HEK293 (cell line): ENCODE data around the gene RRBP1.

Experiments used
- FEZF1 ChIP-seq: fragments of 450-650 bp; formaldehyde crosslinking; IDR thresholded peaks from 2 replicates; pipeline ENCODE4 v1.5.1; 2016; ENCODE audit warnings: missing biosample characterization, missing genetic modification characterization
- RBAK ChIP-seq: fragments of 450-650 bp; formaldehyde crosslinking; IDR thresholded peaks from 2 replicates; pipeline ENCODE4 v1.5.1; 2016; ENCODE audit warnings: missing biosample characterization, missing genetic modification characterization
- SETDB1 ChIP-seq: IDR thresholded peaks from one replicate; pipeline ENCODE4 v1.6.1; 2017; ENCODE audit warnings: mild to moderate bottlenecking, low read length, moderate library complexity, mixed read lengths; ENCODE audit not compliant: insufficient read length
- ZNF184 ChIP-seq: fragments of 450-650 bp; IDR thresholded peaks from 2 replicates; pipeline ENCODE4 v1.5.1; 2018; ENCODE audit warnings: missing biosample characterization, mild to moderate bottlenecking, missing genetic modification characterization
- ZNF324 ChIP-seq: fragments of 450-650 bp; formaldehyde crosslinking; IDR thresholded peaks from 2 replicates; pipeline ENCODE4 v1.5.1; 2016; ENCODE audit warnings: missing biosample characterization, missing genetic modification characterization
- ZNF404 ChIP-seq: fragments of 450-650 bp; formaldehyde crosslinking; IDR thresholded peaks from 2 replicates; pipeline ENCODE4 v1.5.1; 2017; ENCODE audit warnings: missing biosample characterization, missing genetic modification characterization
- ZNF585B ChIP-seq: fragments of 450-650 bp; formaldehyde crosslinking; IDR thresholded peaks from 2 replicates; pipeline ENCODE4 v1.5.1; 2016; ENCODE audit warnings: missing biosample characterization, missing genetic modification characterization
- ZNF707 ChIP-seq: fragments of 450-650 bp; formaldehyde crosslinking; IDR thresholded peaks from 2 replicates; pipeline ENCODE4 v1.5.1; 2016; ENCODE audit warnings: missing biosample characterization, missing genetic modification characterization
- TF ChIP-seq, protein P1 (sequence below): fragments of 450-650 bp; formaldehyde crosslinking; IDR thresholded peaks from 2 replicates; pipeline ENCODE4 v1.5.1; 2016; ENCODE audit warnings: missing biosample characterization, missing genetic modification characterization
- TF ChIP-seq, protein P2 (sequence below): fragments of 450-650 bp; formaldehyde crosslinking; IDR thresholded peaks from 2 replicates; pipeline ENCODE4 v1.5.1; 2016; ENCODE audit warnings: missing biosample characterization, missing genetic modification characterization
- TF ChIP-seq, protein P3 (sequence below): fragments of 450-650 bp; formaldehyde crosslinking; IDR thresholded peaks from 2 replicates; pipeline ENCODE4 v1.5.1; 2016; ENCODE audit warnings: missing biosample characterization, missing genetic modification characterization
- TF ChIP-seq, protein P4 (sequence below): fragments of 450-650 bp; formaldehyde crosslinking; conservative IDR thresholded peaks from 2 replicates; pipeline ENCODE4 v1.5.1; 2016; ENCODE audit warnings: low read depth, missing biosample characterization, missing genetic modification characterization
- TF ChIP-seq, protein P5 (sequence below): fragments of 450-650 bp; formaldehyde crosslinking; IDR thresholded peaks from 2 replicates; pipeline ENCODE4 v1.5.1; 2016; ENCODE audit warnings: missing biosample characterization, missing genetic modification characterization, low read depth
- TF ChIP-seq, protein P6 (sequence below): fragments of 450-650 bp; formaldehyde crosslinking; IDR thresholded peaks from 2 replicates; pipeline ENCODE4 v1.5.1; 2017; ENCODE audit warnings: missing biosample characterization, mild to moderate bottlenecking, missing genetic modification characterization, moderate library complexity

DNA sequence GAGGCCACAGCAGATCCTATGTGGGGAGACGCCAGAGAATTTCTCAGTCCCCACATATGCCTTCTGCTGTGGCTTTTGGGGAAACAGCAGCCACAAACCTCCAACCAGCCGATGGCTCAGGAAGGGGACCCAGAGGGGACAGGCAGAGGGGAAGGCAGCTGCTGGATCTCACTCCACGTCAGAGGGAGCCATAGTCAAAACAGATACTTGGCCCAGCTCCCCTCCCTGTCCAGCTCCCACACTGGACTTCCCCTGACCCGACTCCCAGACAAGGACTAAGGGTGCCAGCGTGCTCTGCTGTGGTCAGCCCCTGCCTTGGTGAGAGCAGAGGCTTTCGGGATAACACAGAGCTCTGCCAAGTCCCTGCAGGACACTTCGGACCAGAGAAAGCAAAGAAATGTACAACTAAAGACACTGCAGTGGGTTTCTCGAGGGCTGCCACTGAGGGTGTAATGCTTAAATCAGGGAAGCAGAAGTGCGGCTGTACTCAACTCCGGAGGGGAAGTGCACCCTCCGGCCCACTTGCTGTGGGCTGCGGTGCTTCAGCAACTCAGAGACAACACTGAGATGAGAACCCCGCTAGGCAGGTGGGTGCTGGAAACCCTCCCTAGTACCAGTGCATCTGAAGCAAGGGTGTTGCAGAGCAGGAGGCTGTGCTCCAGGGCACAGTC lies 47.2 kb downstream of the RRBP1 start:
- TF ChIP-seq, protein P1, sequence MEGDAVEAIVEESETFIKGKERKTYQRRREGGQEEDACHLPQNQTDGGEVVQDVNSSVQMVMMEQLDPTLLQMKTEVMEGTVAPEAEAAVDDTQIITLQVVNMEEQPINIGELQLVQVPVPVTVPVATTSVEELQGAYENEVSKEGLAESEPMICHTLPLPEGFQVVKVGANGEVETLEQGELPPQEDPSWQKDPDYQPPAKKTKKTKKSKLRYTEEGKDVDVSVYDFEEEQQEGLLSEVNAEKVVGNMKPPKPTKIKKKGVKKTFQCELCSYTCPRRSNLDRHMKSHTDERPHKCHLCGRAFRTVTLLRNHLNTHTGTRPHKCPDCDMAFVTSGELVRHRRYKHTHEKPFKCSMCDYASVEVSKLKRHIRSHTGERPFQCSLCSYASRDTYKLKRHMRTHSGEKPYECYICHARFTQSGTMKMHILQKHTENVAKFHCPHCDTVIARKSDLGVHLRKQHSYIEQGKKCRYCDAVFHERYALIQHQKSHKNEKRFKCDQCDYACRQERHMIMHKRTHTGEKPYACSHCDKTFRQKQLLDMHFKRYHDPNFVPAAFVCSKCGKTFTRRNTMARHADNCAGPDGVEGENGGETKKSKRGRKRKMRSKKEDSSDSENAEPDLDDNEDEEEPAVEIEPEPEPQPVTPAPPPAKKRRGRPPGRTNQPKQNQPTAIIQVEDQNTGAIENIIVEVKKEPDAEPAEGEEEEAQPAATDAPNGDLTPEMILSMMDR = no peak
- TF ChIP-seq, protein P2, sequence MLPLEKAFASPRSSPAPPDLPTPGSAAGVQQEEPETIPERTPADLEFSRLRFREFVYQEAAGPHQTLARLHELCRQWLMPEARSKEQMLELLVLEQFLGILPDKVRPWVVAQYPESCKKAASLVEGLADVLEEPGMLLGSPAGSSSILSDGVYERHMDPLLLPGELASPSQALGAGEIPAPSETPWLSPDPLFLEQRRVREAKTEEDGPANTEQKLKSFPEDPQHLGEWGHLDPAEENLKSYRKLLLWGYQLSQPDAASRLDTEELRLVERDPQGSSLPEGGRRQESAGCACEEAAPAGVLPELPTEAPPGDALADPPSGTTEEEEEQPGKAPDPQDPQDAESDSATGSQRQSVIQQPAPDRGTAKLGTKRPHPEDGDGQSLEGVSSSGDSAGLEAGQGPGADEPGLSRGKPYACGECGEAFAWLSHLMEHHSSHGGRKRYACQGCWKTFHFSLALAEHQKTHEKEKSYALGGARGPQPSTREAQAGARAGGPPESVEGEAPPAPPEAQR (tag by site-specific recombination) = no peak
- TF ChIP-seq, protein P3, sequence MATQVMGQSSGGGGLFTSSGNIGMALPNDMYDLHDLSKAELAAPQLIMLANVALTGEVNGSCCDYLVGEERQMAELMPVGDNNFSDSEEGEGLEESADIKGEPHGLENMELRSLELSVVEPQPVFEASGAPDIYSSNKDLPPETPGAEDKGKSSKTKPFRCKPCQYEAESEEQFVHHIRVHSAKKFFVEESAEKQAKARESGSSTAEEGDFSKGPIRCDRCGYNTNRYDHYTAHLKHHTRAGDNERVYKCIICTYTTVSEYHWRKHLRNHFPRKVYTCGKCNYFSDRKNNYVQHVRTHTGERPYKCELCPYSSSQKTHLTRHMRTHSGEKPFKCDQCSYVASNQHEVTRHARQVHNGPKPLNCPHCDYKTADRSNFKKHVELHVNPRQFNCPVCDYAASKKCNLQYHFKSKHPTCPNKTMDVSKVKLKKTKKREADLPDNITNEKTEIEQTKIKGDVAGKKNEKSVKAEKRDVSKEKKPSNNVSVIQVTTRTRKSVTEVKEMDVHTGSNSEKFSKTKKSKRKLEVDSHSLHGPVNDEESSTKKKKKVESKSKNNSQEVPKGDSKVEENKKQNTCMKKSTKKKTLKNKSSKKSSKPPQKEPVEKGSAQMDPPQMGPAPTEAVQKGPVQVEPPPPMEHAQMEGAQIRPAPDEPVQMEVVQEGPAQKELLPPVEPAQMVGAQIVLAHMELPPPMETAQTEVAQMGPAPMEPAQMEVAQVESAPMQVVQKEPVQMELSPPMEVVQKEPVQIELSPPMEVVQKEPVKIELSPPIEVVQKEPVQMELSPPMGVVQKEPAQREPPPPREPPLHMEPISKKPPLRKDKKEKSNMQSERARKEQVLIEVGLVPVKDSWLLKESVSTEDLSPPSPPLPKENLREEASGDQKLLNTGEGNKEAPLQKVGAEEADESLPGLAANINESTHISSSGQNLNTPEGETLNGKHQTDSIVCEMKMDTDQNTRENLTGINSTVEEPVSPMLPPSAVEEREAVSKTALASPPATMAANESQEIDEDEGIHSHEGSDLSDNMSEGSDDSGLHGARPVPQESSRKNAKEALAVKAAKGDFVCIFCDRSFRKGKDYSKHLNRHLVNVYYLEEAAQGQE (tag by site-specific recombination) = no peak
- TF ChIP-seq SETDB1 (no peak), FEZF1 (tag by site-specific recombination) (no peak), ZNF404 (tag by site-specific recombination) (no peak), ZNF324 (no peak), ZNF707 (tag by site-specific recombination) (no peak), ZNF184 (tag by site-specific recombination) (no peak), ZNF585B (tag by site-specific recombination) (no peak), RBAK (tag by site-specific recombination) (no peak)
- TF ChIP-seq, protein P4, sequence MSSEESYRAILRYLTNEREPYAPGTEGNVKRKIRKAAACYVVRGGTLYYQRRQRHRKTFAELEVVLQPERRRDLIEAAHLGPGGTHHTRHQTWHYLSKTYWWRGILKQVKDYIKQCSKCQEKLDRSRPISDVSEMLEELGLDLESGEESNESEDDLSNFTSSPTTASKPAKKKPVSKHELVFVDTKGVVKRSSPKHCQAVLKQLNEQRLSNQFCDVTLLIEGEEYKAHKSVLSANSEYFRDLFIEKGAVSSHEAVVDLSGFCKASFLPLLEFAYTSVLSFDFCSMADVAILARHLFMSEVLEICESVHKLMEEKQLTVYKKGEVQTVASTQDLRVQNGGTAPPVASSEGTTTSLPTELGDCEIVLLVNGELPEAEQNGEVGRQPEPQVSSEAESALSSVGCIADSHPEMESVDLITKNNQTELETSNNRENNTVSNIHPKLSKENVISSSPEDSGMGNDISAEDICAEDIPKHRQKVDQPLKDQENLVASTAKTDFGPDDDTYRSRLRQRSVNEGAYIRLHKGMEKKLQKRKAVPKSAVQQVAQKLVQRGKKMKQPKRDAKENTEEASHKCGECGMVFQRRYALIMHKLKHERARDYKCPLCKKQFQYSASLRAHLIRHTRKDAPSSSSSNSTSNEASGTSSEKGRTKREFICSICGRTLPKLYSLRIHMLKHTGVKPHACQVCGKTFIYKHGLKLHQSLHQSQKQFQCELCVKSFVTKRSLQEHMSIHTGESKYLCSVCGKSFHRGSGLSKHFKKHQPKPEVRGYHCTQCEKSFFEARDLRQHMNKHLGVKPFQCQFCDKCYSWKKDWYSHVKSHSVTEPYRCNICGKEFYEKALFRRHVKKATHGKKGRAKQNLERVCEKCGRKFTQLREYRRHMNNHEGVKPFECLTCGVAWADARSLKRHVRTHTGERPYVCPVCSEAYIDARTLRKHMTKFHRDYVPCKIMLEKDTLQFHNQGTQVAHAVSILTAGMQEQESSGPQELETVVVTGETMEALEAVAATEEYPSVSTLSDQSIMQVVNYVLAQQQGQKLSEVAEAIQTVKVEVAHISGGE (tag by site-specific recombination) = no peak
- TF ChIP-seq, protein P5, sequence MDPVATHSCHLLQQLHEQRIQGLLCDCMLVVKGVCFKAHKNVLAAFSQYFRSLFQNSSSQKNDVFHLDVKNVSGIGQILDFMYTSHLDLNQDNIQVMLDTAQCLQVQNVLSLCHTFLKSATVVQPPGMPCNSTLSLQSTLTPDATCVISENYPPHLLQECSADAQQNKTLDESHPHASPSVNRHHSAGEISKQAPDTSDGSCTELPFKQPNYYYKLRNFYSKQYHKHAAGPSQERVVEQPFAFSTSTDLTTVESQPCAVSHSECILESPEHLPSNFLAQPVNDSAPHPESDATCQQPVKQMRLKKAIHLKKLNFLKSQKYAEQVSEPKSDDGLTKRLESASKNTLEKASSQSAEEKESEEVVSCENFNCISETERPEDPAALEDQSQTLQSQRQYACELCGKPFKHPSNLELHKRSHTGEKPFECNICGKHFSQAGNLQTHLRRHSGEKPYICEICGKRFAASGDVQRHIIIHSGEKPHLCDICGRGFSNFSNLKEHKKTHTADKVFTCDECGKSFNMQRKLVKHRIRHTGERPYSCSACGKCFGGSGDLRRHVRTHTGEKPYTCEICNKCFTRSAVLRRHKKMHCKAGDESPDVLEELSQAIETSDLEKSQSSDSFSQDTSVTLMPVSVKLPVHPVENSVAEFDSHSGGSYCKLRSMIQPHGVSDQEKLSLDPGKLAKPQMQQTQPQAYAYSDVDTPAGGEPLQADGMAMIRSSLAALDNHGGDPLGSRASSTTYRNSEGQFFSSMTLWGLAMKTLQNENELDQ (tag by site-specific recombination) = no peak
- TF ChIP-seq, protein P6, sequence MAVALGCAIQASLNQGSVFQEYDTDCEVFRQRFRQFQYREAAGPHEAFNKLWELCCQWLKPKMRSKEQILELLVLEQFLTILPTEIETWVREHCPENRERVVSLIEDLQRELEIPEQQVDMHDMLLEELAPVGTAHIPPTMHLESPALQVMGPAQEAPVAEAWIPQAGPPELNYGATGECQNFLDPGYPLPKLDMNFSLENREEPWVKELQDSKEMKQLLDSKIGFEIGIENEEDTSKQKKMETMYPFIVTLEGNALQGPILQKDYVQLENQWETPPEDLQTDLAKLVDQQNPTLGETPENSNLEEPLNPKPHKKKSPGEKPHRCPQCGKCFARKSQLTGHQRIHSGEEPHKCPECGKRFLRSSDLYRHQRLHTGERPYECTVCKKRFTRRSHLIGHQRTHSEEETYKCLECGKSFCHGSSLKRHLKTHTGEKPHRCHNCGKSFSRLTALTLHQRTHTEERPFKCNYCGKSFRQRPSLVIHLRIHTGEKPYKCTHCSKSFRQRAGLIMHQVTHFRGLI (tag by site-specific recombination) = no peak
